ENCODE results near the gene PPP1R26. TPM values are rescaled to one million over a fixed set of nuclear protein-coding genes. Genes with fewer than 3 reads are reported as not detected.

PPP1R26 gene
- total RNA-seq, 2 donors from 2014 or later: 15.3 to 41.9 TPM

- peaks cover 7% of the 10 kb centered on the region for H3K4me1 ChIP-seq (replicated peaks)
- no peaks in the 10 kb centered on the region for H3K27me3 ChIP-seq (replicated peaks; ENCODE audit: insufficient read depth)
- H3K4me3 ChIP-seq: peak overlapping the region; percentile 96 to 98
- H3K27ac ChIP-seq: peak overlapping the region; percentile 62 to 77
- intact Hi-C loops (cut with DNase I): no loop called here
- no peaks in the 10 kb centered on the region for H3K9me3 ChIP-seq
- no peak for DNase-seq (ENCODE audit: low spot score)
- TF ChIP-seq CTCF (IDR thresholded peaks at IDR 0.05): no peak
- no peak for TF ChIP-seq POLR2A (IDR thresholded peaks at IDR 0.05)
- no peak for TF ChIP-seq POLR2AphosphoS5 (IDR thresholded peaks at IDR 0.05)
- H3K36me3 ChIP-seq: peaks cover 0 to 4% of the 10 kb centered on the region in 2 donors
- WGBS: 46% methylated on average over 38 of the region's 38 CpGs
These were observed 21.9 kb downstream of the PPP1R26 start for GRCh38 chr9:135501261-135502167.

- intact Hi-C loops (cut with DNase I): no loop called here
- H3K4me1 ChIP-seq (replicated peaks): peaks cover 7% of the 10 kb centered on the region
- WGBS: 87% methylated on average over 15 of the region's 15 CpGs
- TF ChIP-seq CTCF (IDR thresholded peaks at IDR 0.05) (no peak), POLR2A (IDR thresholded peaks at IDR 0.05) (no peak), POLR2AphosphoS5 (IDR thresholded peaks at IDR 0.05) (no peak)
- no peak overlapping the region for H3K4me3 ChIP-seq
- H3K36me3 ChIP-seq: peaks cover 0 to 4% of the 10 kb centered on the region in 2 donors
- H3K27me3 ChIP-seq (replicated peaks; ENCODE audit: insufficient read depth): no peaks in the 10 kb centered on the region
- no peaks in the 10 kb centered on the region for H3K9me3 ChIP-seq
- no peak overlapping the region for H3K27ac ChIP-seq
- no peak for DNase-seq (ENCODE audit: low spot score)
These were observed 22.7 kb downstream of the PPP1R26 start for GRCh38 chr9:135502168-135502872.

- H3K36me3 ChIP-seq: peaks cover 0 to 4% of the 10 kb centered on the region in 2 donors
- intact Hi-C loops (cut with DNase I): no loop called here
- WGBS: 89% methylated on average over 16 of the region's 16 CpGs
- H3K27ac ChIP-seq: no peak overlapping the region
- H3K27me3 ChIP-seq (replicated peaks; ENCODE audit: insufficient read depth): no peaks in the 10 kb centered on the region
- DNase-seq (ENCODE audit: low spot score): no peak
- H3K4me1 ChIP-seq (replicated peaks): peaks cover 7% of the 10 kb centered on the region
- TF ChIP-seq POLR2A (IDR thresholded peaks at IDR 0.05) (no peak), POLR2AphosphoS5 (IDR thresholded peaks at IDR 0.05) (no peak), CTCF (IDR thresholded peaks at IDR 0.05) (no peak)
- no peaks in the 10 kb centered on the region for H3K9me3 ChIP-seq
- no peak overlapping the region for H3K4me3 ChIP-seq
These were observed 23.3 kb downstream of the PPP1R26 start for GRCh38 chr9:135502873-135503321.

- no peak for DNase-seq (ENCODE audit: low spot score)
- Histone ChIP-seq H3K27ac (no peak overlapping the region), H3K4me3 (no peak overlapping the region), H3K27me3 (replicated peaks; ENCODE audit: insufficient read depth) (no peaks in the 10 kb centered on the region), H3K9me3 (no peaks in the 10 kb centered on the region), H3K36me3 (peaks cover 0 to 4% of the 10 kb centered on the region in 2 donors), H3K4me1 (replicated peaks) (peaks cover 7% of the 10 kb centered on the region)
- 87% methylated on average over 41 of the region's 41 CpGs for WGBS
- intact Hi-C loops (cut with DNase I): no loop called here
- no peak for TF ChIP-seq CTCF (IDR thresholded peaks at IDR 0.05)
- TF ChIP-seq POLR2AphosphoS5 (IDR thresholded peaks at IDR 0.05): no peak
- TF ChIP-seq POLR2A (IDR thresholded peaks at IDR 0.05): no peak
These were observed 24.0 kb downstream of the PPP1R26 start for GRCh38 chr9:135503371-135504261.

All from prostate gland (tissue), 2 donors.